AG09319 (cell line): ENCODE results near the gene PSMD13.

ENCODE experiments used
- DNase-seq: peaks from one replicate; pipeline ENCODE4 v3.0.0-alpha.2; 2010; ENCODE audit warnings: low read depth; ENCODE audit errors: extremely low read depth
- CTCF ChIP-seq: IDR thresholded peaks from 2 replicates; pipeline ENCODE4 v1.5.1; 2011; ENCODE audit warnings: low read depth, mild to moderate bottlenecking, inconsistent platforms, low read length, moderate library complexity

The PSMD13 gene

GRCh38 chr11:293852-294661 lies 57.3 kb downstream of the PSMD13 start:
- no peak for DNase-seq
- TF ChIP-seq CTCF, result no peak

- TF ChIP-seq CTCF, result no peak
- DNase-seq, result no peak
These were observed 58.0 kb downstream of the PSMD13 start for GRCh38 chr11:294780-295179.

- no peak for TF ChIP-seq CTCF
- no peak for DNase-seq
These were observed 58.8 kb downstream of the PSMD13 start for GRCh38 chr11:295351-296170.

DNA sequence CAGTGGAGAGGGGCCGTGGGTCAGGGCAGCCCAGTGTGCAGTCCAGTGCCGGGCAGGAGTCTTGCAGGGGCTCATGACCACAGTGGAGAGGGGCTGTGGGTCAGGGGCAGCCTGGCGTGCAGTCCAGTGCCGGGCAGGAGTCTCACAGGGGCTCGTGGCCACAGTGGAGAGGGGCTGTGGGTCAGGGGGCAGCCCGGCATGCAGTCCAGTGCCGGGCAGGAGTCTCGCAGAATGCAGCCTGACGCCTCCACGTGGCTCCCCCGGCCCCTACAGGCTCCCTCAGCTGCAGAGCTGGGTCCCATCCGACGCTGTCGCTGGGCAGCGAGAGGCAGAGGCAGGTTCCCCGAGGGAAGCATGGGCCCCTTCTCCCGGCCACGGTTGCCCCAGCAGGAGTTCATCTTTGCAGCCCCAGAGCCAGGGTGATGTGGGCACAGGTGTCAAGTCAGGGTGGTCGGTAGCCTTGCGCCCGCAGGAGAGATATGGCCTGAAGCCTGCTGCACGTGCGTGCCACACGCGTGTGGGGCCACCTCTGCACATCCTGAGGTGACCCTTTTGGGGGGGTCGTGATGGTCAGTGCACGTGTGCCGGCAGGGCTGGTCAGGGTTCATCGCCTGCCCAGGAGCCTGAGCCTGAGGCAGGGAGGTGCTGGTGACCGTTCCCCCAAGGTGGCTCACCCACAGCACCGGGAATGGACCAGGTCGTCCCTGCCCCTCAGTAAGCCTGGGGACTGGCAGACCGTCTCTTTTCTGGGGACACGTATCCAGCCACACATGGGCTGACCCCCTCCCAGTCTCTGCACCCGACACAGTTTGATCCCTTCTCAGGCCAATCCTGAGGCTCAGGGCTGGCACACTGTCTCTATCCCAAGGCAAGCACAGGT lies 59.6 kb downstream of the PSMD13 start:
- no peak for DNase-seq

GRCh38 chr11:297051-297585 lies 60.3 kb downstream of the PSMD13 start:
- DNase-seq, result no peak
- no peak for TF ChIP-seq CTCF

More for the DNA sequence above, 59.6 kb downstream of the PSMD13 start:
- no peak for TF ChIP-seq CTCF

- TF ChIP-seq CTCF, result no peak
These were observed 61.0 kb downstream of the PSMD13 start for GRCh38 chr11:297586-298405.

More at GRCh38 chr11:297586-298405, 61.0 kb downstream of the PSMD13 start:
- DNase-seq, result no peak
